IPS DF 4.7 (cell line): ENCODE measurements around the gene GSK3A.
"Not testable (repeated sequence)": the region's sequence is repeated elsewhere in the genome, so short reads cannot be mapped to it uniquely, and the experiment has no call there.

Experiments used
- DNase-seq: peaks from one replicate; pipeline ENCODE4 v3.0.0-alpha.2; 2013; ENCODE audit warnings: low spot score; ENCODE audit errors: extremely low read depth

Gene GSK3A

GRCh38 chr19:42268704-42269477, 26.5 kb upstream of the GSK3A start, which contains the start of gene CIC:
Gene CIC (plus strand): TSS chr19:42269252. CDS start chr19:42271784, 2,532 bp downstream.
- peak; percentile 100 for DNase-seq

GRCh38 chr19:42268142-42268703, 25.8 kb upstream of the GSK3A start:
- peak; percentile 99 for DNase-seq

GRCh38 chr19:42267644-42268141, 25.3 kb upstream of the GSK3A start:
- DNase-seq = no peak

GRCh38 chr19:42266928-42267603, 24.7 kb upstream of the GSK3A start:
- DNase-seq = not testable (repeated sequence)

GRCh38 chr19:42266105-42266504, 23.7 kb upstream of the GSK3A start:
- not testable (repeated sequence) for DNase-seq

GRCh38 chr19:42261763-42262162, 19.4 kb upstream of the GSK3A start:
- no peak for DNase-seq

GRCh38 chr19:42257842-42258241, 15.4 kb upstream of the GSK3A start:
- DNase-seq = not testable (repeated sequence)

GRCh38 chr19:42255766-42256745, 13.7 kb upstream of the GSK3A start:
- DNase-seq = no peak

GRCh38 chr19:42254850-42255765, 12.7 kb upstream of the GSK3A start, which contains the start of gene ERF:
Gene ERF (minus strand): TSS chr19:42255128. CDS start chr19:42254999, 129 bp downstream.
- no peak for DNase-seq

GRCh38 chr19:42254089-42254849, 11.9 kb upstream of the GSK3A start:
- no peak for DNase-seq

GRCh38 chr19:42253245-42254088, 11.1 kb upstream of the GSK3A start:
- no peak for DNase-seq

- DNase-seq = no peak
Observed at GRCh38 chr19:42252365-42253244, 10.2 kb upstream of the GSK3A start.

GRCh38 chr19:42251572-42252358, 9.4 kb upstream of the GSK3A start:
- DNase-seq = no peak

- DNase-seq = no peak
Observed at GRCh38 chr19:42250666-42251531, 8.5 kb upstream of the GSK3A start.

GRCh38 chr19:42250183-42250665, 7.8 kb upstream of the GSK3A start:
- no peak for DNase-seq
